BE2C (cell line): ENCODE results near the gene EIF2S1.

Experiments
- DNase-seq: peaks from one replicate; pipeline ENCODE4 v3.0.0-alpha.2; 2020
- H3K27me3 ChIP-seq: fragments of 250-450 bp; sonication (Bioruptor Pico); 2 replicates; pipeline ENCODE4 v1.5.1; 2020; ENCODE audit warnings: mild to moderate bottlenecking
- H3K36me3 ChIP-seq: fragments of 250-450 bp; sonication (Bioruptor Pico); 2 replicates; pipeline ENCODE4 v1.5.1; 2020; ENCODE audit warnings: mild to moderate bottlenecking
- H3K4me1 ChIP-seq: fragments of 250-450 bp; sonication (Bioruptor Pico); 2 replicates; pipeline ENCODE4 v1.5.1; 2020
- H3K4me3 ChIP-seq: 2 replicates; pipeline ENCODE4 v1.5.1; 2011; ENCODE audit warnings: low read depth, low read length
- H3K9me3 ChIP-seq: fragments of 250-450 bp; sonication (Bioruptor Pico); 2 replicates; pipeline ENCODE4 v1.5.1; 2020
- CTCF ChIP-seq: IDR thresholded peaks from 2 replicates; pipeline ENCODE4 v1.5.1; 2012; ENCODE audit warnings: mild to moderate bottlenecking, low read depth, low read length

EIF2S1 gene

GRCh38 chr14:67365476-67365875, 5.3 kb downstream of the EIF2S1 start:
- no peak for TF ChIP-seq CTCF
- Histone ChIP-seq H3K36me3 (peaks cover 64% of the 10 kb centered on the region), H3K27me3 (no peaks in the 10 kb centered on the region), H3K4me3 (no peak overlapping the region), H3K4me1 (no peaks in the 10 kb centered on the region), H3K9me3 (no peaks in the 10 kb centered on the region)
- no peak for DNase-seq

- H3K4me3 ChIP-seq = no peak overlapping the region
- TF ChIP-seq CTCF = no peak
- no peaks in the 10 kb centered on the region for H3K4me1 ChIP-seq
- peaks cover 96% of the 10 kb centered on the region for H3K36me3 ChIP-seq
- no peaks in the 10 kb centered on the region for H3K9me3 ChIP-seq
- no peak for DNase-seq
- no peaks in the 10 kb centered on the region for H3K27me3 ChIP-seq
Observed at GRCh38 chr14:67370830-67371229, 10.7 kb downstream of the EIF2S1 start.

GRCh38 chr14:67371247-67372148, 11.4 kb downstream of the EIF2S1 start:
- Histone ChIP-seq H3K9me3 (no peaks in the 10 kb centered on the region), H3K4me3 (no peak overlapping the region), H3K4me1 (no peaks in the 10 kb centered on the region), H3K27me3 (no peaks in the 10 kb centered on the region), H3K36me3 (peaks cover 96% of the 10 kb centered on the region)
- no peak for DNase-seq
- no peak for TF ChIP-seq CTCF

- DNase-seq = no peak
- no peak overlapping the region for H3K4me3 ChIP-seq
- no peak for TF ChIP-seq CTCF
- H3K27me3 ChIP-seq = no peaks in the 10 kb centered on the region
- H3K4me1 ChIP-seq = no peaks in the 10 kb centered on the region
- H3K9me3 ChIP-seq = no peaks in the 10 kb centered on the region
- peaks cover 96% of the 10 kb centered on the region for H3K36me3 ChIP-seq
Observed at GRCh38 chr14:67372833-67373232, 12.7 kb downstream of the EIF2S1 start.

GRCh38 chr14:67373347-67373746, 13.2 kb downstream of the EIF2S1 start:
- H3K36me3 ChIP-seq = peaks cover 94% of the 10 kb centered on the region

More at GRCh38 chr14:67373347-67373746, 13.2 kb downstream of the EIF2S1 start:
- no peak for TF ChIP-seq CTCF
- no peak overlapping the region for H3K4me3 ChIP-seq
- H3K4me1 ChIP-seq = no peaks in the 10 kb centered on the region
- H3K9me3 ChIP-seq = no peaks in the 10 kb centered on the region
- no peak for DNase-seq
- H3K27me3 ChIP-seq = no peaks in the 10 kb centered on the region
